GM21367 (cell line): ENCODE data around the gene EREG.
"Not testable (repeated sequence)": the region's sequence is repeated elsewhere in the genome, so short reads cannot be mapped to it uniquely, and the experiment has no call there.

Experiments
- ATAC-seq: cut with Tn5 transposase; IDR thresholded peaks from one replicate; pipeline ENCODE4 v1.9.1; 2021; ENCODE audit not compliant: unreplicated experiment

EREG gene

DNA sequence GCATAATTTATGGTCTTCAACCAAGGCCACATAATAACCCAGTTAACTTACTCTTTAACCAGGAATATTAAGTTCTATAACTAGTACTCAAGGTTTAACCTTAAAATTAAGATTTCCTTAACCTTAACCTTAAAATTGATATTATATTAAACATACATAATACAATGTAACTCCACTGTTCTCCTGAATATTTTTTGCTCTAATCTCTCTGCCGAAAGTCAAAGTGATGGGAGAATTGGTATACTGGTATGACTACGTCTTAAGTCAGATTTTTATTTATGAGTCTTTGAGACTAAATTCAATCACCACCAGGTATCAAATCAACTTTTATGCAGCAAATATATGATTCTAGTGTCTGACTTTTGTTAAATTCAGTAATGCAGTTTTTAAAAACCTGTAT is 22.8 kb downstream of the EREG start:
- ATAC-seq, result no peak

DNA sequence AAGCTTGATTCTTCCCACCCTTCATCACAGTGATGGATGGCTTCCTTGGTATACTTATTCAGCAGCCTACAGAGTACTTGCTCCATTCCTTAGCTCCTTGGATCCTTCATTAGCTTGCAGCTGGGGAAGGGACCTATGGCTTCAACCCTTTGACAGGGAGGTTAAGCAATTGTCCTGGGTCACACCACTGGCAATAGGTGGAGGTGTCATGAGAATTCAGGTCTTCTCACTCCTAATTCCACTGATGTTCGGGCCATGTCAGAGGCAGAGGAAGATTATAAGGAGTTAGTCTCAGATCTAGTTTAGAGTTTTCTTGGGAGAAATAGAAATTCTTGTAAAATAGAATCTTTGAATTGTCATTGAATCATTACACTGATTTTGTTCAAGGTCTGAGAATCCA is 24.5 kb downstream of the EREG start:
- no peak for ATAC-seq

DNA sequence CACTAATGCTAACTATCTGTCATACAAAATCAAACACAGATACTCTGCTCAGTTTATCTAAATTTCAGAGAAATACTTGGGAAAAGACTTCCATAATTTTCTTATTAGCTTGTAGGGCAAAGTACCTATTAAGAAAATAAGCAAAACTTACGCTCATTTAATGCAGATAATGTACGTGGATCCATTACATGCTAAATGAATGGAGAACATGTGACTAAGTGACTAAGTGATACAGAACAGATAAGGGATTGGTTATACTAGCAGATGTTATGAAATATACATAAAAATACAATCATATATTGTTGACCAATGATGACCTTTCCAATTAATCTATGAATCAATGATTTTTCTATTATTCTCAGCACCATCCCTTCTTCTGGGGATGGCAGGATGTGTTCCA is 25.7 kb downstream of the EREG start:
- no peak for ATAC-seq

DNA sequence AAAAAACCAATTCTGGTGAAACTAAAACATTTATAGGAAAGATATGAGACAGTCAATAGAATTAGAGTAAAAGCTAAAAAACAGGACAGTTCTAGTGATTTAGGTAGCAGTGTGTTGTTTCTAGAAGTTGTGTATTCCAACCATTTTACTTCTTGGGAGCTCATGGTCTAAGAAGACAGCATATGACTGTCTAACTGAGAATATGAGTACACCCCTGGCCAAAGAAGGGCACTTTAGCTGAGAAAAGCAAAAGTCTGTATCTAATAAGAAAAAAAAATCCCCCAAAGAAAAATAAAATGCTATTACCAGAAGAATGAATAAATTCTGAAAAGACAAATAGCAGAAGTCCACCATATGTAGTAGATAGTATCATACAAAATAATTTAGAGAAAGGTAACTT is 26.4 kb downstream of the EREG start:
- no peak for ATAC-seq

DNA sequence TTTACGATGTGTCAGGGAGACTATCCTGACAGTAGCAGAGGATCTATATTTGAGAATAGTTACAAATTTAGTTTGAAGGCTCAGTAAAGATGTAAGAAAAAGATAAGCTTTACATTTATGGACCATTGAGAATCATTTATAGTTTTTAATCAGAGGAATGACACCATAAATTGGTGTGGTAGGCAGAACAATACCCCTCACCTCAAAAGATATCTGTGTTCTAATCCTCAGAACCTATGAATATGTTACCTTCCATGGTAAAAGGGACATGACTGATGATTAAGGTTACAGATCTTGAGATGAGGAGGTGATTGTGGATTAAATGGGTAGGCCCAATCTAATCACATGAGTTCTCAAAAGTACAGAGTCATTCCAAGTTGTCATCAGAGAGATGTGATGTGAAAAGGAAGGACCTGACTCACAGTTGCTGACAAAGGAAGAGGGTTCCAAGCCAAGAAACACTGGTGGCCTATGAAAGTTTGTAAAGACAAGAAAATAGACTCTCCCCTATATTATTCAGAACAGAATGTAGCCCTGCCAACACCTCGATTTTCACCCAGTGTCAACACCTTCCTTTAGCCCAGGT is 27.0 kb downstream of the EREG start:
- no peak for ATAC-seq

DNA sequence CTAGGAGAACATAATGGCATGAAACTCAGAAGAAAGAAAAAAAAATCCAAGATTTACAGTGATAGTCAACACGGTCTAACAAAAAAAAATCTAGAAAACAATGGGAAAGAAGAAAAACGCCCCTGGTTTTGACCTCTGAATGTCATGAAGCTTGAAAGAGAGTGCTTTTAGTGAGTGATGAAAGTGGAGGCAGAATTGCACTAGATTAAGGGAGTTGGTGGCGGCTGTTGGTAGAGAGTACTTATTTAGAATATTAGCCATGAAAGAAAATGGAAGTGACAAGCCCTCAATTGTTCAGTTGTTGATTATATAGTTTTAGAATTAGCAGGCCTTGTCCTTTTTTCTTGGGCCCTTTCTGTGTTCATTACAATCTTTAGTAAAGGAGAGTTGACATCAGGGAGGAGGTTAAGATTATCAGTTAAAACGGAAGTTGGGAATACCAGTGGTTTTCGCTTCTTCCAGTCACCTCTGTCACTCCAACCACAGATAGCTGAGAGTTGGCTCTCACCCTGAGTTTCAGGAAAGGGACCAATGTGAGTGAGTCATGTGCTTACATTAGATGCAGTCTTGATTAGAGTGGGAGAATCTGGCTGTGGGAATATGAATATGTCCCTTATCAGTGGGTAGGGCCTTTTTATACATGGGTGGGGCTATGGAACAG is 29.7 kb downstream of the EREG start:
- ATAC-seq, result no peak

DNA sequence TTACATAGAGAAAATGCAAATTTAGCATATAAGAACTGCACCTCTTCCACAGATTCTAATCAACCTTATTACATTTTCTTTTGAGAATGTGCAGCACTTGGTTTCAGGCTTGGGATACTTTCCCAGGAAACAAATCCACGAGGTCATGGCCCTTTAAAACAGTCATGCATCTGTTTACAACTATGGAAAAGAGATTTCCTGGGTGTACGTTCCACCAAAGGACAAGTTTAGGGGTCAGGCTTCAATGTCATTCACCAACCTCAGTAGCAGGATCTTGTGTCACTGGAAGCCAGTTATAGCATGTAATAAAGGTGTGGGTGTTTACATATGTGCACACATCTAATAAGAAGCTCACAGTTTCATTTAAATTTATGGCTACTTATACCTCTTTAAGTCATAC is 30.7 kb downstream of the EREG start:
- no peak for ATAC-seq

DNA sequence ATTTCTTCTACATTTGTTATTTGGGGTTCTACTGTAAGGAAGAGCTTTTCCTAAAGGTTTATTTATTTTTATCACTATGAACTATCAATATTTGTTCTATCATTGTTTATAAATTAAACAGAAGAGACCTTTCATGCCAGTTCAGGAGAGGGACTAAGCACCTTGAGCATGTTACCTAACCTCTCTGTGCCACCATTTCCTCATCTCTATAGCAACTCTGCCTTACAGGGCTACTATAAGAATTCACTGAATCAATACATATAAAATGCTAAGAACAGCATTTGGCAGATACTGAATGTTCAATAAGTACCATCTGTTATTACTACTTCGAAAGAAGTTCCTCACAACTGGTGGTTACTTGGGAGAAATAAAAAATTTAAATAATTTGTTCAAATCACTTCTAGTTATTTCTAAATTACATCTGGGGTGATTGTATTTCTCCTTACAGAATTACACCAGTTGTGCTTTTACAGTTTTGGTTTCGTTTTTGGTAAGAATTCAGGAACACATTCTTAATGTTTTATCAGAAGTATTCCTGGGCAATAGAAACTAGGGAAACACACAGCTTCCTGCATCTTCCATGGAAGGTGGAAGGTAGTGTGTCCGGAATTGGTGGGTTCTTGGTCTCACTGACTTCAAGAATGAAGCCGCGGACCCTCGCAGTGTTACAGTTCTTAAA is 32.9 kb downstream of the EREG start:
- ATAC-seq, result peak; percentile 46

DNA sequence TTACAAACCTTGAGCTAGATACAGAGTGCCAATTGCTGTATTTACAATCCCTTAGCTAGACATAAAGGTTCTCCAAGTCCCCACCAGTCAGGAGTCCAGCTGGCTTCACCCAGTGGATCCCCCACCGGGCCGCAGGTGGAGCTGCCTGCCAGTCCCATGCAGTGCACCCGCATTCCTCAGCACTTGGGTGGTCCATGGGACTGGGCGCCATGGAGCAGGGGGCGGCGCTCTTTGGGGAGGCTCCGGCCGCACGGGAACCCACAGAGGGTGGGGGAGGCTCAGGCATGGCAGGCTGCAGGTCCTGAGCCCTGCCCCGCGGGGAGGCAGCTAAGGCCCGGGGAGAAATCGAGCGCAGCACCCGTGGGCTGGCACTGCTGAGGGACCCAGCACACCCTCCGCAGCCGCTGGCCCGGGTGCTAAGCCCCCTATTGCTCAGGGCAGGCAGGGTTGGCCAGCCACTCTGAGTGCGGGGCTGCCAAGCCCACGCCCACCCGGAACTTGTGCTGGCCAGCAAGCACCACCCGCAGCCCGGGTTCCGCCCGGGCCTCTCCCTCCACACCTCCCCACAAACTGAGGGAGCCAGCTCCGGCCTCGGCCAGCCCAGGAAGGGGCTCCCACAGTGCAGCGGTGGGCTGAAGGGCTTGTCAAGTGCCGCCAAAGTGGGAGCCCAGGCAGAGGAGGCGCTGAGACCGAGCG is 34.1 kb downstream of the EREG start:
- ATAC-seq, result not testable (repeated sequence)

DNA sequence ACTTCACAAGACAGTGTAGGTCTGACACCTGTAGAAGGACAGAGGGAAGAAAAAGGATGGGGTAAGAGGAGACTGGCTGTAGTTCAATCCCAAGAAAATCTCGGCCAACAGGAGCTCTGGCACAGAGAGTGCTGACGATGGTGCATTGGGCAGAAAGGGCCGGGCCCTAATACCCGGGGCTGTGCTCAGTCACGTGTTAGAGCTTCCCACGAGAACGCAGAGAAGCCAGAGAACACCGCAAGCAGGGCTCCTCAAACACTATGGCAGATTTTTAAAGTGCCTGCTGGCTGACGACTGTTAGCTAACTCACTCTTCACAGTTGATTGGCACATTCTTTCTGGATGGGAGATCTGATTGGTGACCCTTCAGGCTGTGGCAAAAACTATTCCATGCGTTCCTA is 35.5 kb downstream of the EREG start:
- no peak for ATAC-seq

DNA sequence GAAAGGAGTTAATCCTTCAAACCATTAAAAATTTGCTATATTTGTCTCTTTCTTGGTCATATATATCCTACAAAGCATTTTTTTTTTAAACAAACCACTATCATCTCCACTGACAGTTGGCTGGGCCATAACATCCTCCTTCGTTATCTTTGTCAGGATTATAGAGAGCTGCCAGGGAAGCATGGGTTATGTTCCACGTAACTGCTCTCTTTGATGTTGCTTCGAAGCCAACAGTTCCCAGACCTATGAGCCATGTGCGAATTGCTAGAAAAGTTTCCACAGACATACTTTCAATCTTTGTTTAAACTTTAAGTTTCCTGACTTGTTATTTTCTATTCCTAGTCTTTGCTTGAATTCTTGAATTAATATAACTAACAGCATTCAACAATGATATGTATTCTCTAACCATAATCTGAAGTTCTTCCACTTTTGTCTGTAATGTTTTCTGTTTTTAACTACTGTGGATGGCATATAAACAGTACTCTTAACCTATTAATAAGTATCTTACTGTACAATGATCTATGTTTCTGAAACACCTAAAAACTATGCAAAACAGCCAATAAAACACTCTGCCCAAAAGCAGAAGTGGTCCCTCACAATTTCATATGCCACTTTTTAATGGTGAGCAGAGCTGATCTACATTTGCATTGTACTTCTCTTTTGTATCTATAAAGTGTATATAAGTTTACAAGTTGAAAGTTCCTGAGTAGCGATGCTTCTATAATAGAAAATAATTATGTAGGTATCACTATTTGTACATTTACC is 37.9 kb downstream of the EREG start:
- peak; percentile 96 for ATAC-seq

DNA sequence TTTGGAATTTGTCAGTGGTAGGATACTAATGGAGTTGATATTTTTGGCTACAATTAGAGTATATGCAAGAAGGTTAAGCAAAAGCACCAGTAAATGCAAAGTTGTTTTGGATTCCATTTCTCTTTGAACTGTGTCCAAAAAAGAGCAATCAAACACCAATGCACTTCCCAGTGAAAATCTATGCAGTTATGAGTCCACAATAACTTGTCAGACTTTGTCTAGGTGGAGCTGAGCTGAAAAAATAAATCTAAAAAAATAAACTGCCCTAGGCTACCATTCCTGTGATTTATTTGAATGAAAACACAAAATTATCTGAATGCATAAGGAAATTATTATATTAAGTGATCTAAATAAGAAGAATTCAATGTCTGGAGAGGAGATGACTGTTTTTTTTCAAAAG is 42.9 kb downstream of the EREG start:
- no peak for ATAC-seq

DNA sequence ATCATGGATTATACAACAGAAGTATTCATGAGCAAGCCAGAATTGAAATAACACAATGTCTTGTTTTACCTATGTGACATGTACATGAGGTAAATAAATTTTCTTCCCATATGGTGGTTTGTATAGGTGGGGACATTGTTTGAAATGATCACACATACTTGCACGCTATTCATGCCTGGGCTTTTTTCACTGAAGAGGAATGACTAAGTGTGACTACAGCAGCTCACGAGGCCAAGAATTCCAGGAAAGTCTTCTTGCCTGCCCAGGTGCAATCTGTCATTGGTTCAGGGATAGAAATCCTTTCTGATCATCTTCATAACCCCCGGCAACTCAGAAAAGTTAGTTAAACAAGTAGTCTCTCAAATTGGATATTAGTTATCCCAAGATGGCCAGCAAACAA is 43.7 kb downstream of the EREG start:
- no peak for ATAC-seq

DNA sequence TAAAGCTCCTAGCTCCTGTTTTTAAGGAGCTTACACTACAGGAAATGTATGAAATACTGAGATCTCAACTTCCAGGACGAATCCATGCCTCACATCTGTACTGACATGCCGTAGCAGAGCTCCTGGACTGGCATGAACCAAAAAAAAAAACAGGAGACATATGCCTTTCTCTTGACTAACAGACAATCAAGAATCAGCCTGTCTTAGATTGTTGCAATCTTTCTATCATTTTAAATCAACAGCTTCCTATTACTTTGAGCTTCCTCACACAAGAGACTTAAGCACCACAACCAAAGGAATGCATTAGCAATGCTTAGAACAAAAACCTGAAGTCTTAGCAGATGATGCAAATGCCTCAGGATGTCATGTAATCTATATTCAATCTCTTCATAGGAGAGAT is 45.3 kb downstream of the EREG start:
- ATAC-seq, result no peak

DNA sequence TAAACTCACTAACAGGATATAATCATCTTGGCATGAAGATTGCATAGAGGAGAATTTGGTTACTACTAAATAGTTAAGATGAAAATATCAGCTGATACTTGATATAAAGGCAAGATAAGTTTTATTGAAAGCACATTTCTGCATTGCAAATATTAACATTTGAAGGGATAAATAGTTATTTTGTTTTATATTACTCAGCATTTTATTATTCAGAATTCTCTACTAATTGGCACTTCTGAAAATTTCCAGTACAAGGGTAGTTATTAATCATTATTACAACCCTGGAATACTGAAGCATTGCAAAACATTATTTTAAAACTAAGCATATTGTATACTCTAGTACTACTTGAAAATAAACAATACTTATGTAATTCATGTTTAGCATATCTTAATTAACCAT is 47.3 kb downstream of the EREG start:
- no peak for ATAC-seq

DNA sequence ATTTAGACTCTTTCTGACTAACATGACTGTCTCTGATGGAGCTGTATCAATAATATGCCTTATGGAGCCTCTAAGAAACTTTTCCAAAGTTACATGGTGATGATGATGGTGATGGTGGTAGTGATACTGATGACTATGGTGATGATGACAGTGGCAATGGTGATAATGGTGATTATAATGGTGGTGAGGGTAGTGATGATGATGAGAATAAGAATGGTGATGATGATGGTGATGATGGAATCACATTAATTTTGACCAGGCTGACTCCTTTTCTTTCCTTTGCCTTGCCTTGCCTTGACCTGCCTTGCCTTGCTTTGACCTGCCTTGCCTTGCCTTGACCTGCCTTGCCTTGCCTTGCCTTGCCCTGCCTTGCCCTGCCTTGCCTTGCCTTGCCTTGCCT is 48.3 kb downstream of the EREG start:
- no peak for ATAC-seq

DNA sequence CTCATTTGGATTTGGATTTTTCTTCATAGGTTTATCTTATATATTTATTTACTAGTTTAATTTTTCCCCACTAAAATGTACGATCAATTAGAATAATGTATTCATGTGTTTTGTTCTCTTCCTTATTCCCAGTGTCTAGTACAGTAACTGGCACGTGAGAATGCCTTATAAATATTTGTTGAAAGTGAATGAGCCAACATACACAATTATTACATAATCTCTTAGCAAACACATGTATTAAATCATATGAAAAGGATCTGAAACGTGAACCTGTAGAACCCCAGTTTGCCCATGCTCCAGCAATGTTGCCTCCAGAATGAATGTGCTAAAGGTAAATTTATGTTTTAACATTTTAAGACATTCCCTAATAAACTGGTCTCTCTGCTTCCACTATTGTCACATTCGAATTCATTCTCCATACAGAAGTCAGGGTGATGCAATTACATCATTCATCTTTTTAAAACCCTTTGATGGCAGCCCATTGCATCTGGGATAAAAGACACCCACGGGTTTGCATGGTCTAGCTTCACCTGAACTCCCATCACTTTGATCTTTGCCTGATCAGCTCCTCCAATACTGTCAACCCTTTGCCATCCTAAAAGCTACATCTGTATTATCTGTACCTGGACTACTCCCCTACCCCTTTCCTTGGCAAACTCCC is 49.3 kb downstream of the EREG start:
- no peak for ATAC-seq

DNA sequence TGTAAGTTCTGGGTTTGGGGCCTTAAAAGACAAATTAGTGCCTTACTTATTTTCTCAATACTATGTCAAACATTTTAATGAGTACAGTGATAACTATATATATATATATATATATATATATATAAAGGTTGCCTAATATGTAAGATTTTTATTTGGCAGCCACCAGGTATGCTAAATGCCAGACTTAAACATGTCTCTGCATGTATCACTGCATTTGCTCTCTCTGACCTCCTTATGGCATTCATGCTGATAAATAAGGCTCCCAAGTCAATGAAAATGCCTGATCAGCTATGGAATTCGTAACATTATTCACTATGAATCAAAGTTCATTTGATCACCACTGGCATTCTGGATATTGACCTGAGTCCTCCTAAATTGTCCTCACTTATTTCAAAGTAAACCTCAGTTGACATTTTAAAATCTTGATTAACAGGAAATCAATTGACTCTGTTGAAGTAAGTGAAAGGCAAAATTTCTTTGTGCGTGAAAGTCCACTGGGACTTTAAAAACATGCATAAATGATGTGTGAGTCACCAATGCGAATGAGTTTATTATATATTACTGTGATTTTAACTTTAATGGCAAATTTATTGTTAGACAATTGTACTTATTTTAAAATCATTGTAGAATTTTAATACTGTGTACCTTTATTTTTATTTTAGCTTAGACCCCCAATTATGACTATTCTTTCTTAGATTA is 50.8 kb downstream of the EREG start:
- no peak for ATAC-seq

DNA sequence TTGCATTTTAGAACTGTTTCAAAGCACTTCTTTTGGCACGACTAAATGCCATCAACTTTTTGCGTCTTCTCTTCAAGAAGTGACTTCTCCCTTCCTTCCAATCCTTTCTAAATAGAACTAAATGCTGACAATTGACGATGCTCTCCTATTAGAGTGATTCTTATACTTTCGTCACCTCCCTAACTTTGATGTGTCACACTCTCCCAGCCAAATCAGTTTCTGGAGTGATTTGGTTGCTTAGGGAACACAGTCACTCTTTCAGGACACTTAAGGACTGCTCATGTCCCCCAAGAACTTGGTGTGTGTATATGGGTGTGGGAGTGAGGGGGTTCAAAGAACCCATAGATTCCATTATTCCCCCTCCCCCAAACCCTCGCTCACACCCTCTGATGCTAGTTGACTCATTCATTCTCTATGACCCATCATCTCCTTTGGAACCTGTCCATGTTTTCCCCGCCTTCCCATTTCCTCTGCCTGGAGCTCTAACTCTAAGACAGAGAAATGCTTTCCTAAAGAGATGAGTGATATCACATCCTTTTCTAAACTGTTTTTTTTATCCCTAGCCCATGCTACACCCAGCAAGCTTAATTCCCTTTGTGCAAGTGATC is 53.2 kb downstream of the EREG start:
- no peak for ATAC-seq

DNA sequence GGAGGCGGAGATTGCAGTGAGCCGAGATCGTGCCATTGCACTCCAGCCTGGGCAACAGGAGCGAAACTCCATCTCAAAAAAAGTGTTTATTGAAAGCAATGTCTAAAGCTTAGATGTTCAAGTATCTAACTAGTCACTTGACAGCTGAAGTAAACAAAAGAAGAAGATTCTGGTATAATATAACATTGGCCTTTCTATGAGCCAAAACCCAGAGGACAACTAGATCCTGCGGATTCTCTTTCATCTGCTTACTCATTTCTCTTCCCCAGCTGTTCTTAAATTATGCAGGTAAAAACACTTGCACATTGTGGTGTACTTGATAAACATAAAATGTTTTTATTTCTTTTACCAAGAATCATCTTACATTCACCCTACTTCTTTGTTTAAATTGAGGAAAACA is 55.9 kb downstream of the EREG start:
- no peak for ATAC-seq
